SK-N-SH (cell line): ENCODE results near the gene TMEM120B.

Experiments
- EP300 ChIP-seq, 2 experiments: IDR thresholded peaks; 2 replicates each; pipeline versions ENCODE4 v1.4.0 to v1.6.1; 2012; ENCODE audit warnings: borderline replicate concordance in 1 of 2, low read depth in 1 of 2, low read length in 1 of 2
- MXI1 ChIP-seq: IDR thresholded peaks from 2 replicates; pipeline ENCODE4 v1.6.1; 2012; ENCODE audit warnings: mild to moderate bottlenecking, low read depth, low read length, improper control_type of control experiment
- SIN3A ChIP-seq: IDR thresholded peaks from 2 replicates; pipeline ENCODE4 v1.6.1; 2012; ENCODE audit warnings: low read depth, mild to moderate bottlenecking, low read length, moderate library complexity, borderline replicate concordance
- ZBTB33 ChIP-seq: IDR thresholded peaks from 2 replicates; pipeline ENCODE4 v1.4.0; 2012; ENCODE audit warnings: low read depth, borderline replicate concordance
- TF ChIP-seq, protein P1 (sequence below): fragments of 200-600 bp; sonication (generic); IDR thresholded peaks from 2 replicates; pipeline ENCODE4 v1.6.1; 2017; ENCODE audit warnings: antibody characterized with exemption, mild to moderate bottlenecking, moderate library complexity

- TF ChIP-seq, protein P1, sequence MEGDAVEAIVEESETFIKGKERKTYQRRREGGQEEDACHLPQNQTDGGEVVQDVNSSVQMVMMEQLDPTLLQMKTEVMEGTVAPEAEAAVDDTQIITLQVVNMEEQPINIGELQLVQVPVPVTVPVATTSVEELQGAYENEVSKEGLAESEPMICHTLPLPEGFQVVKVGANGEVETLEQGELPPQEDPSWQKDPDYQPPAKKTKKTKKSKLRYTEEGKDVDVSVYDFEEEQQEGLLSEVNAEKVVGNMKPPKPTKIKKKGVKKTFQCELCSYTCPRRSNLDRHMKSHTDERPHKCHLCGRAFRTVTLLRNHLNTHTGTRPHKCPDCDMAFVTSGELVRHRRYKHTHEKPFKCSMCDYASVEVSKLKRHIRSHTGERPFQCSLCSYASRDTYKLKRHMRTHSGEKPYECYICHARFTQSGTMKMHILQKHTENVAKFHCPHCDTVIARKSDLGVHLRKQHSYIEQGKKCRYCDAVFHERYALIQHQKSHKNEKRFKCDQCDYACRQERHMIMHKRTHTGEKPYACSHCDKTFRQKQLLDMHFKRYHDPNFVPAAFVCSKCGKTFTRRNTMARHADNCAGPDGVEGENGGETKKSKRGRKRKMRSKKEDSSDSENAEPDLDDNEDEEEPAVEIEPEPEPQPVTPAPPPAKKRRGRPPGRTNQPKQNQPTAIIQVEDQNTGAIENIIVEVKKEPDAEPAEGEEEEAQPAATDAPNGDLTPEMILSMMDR: no peak
- TF ChIP-seq EP300 (IDR thresholded peaks at IDR 0.05; ENCODE audit: borderline replicate concordance in 1 of 2, low read depth in 1 of 2, low read length in 1 of 2) (no peak), ZBTB33 (no peak), SIN3A (no peak), MXI1 (no peak)
Observed at GRCh38 chr12:121713257-121713777, 765 bp downstream of the TMEM120B start.
